CD4-positive, alpha-beta T cell (primary cell): ENCODE results near the gene TTYH3. TPM values are rescaled to one million over a fixed set of nuclear protein-coding genes. Genes with fewer than 3 reads are reported as not detected.
A peak's percentile ranks its signal among the peaks of the same experiment; 100 is the strongest.

Source experiments
- ATAC-seq: fragments of 200-7000 bp; cut with Tn5 transposase; one replicate; pipeline ENCODE4 v1.10.0; 2022; ENCODE audit warnings: mild to moderate bottlenecking; ENCODE audit not compliant: poor library complexity
- CTCF ChIA-PET: fragments of 350-600 bp; sonication (Branson Sonifier 250); formaldehyde crosslinking; loops from one replicate; lab custom pipeline; 2021; ENCODE audit warnings: antibody characterized with exemption, inconsistent platforms; lab: Charles Lee
- POLR2A ChIA-PET: fragments of 350-600 bp; sonication (Branson Sonifier 250); formaldehyde crosslinking; loops from one replicate; lab custom pipeline; 2021; ENCODE audit warnings: antibody characterized with exemption, inconsistent platforms; lab: Charles Lee
- DNase-seq, 14 experiments: peaks; one replicate each; pipeline ENCODE4 v3.0.0-alpha.2; 2013 to 2020; ENCODE audit warnings: mixed read lengths in 2 of 14
- H3K27ac ChIP-seq, 2 donors: one replicate each; pipeline versions ENCODE4 v1.5.1 to v1.7.0; 2013; ENCODE audit warnings: low read length in 2 of 2, low read depth in 1 of 2, mild to moderate bottlenecking in 1 of 2
- H3K27me3 ChIP-seq, 2 experiments: 1 replicate in 1 of 2; 2 replicates in 1 of 2; pipeline versions ENCODE4 v1.6.1 to v1.7.0; 2013; ENCODE audit warnings: low read length in 2 of 2, control low read depth in 1 of 2, mild to moderate bottlenecking in 1 of 2, moderate library complexity in 1 of 2; ENCODE audit not compliant: insufficient read depth in 2 of 2, control insufficient read depth in 1 of 2
- H3K36me3 ChIP-seq: one replicate; pipeline ENCODE4 v1.6.1; 2013; ENCODE audit warnings: low read length, control low read depth; ENCODE audit not compliant: insufficient read depth
- H3K4me1 ChIP-seq: one replicate; pipeline ENCODE4 v1.6.1; 2013; ENCODE audit warnings: low read length, control low read depth; ENCODE audit not compliant: insufficient read depth
- H3K4me3 ChIP-seq: one replicate; pipeline ENCODE4 v1.5.1; 2013; ENCODE audit warnings: mild to moderate bottlenecking, low read length, moderate library complexity
- H3K9me3 ChIP-seq, 2 experiments: 1 replicate in 1 of 2; 2 replicates in 1 of 2; pipeline versions ENCODE4 v1.6.1 to v1.7.0; 2013; ENCODE audit warnings: low read length in 2 of 2, mild to moderate bottlenecking in 2 of 2, control low read depth in 1 of 2, moderate library complexity in 1 of 2; ENCODE audit not compliant: control insufficient read depth in 1 of 2, insufficient read depth in 1 of 2
- H3K27ac Mint-ChIP-seq: one replicate; pipeline ENCODE4 v1.8.0; 2020; ENCODE audit warnings: mixed read lengths
- H3K27me3 Mint-ChIP-seq: one replicate; pipeline ENCODE4 v1.8.0; 2021; ENCODE audit warnings: mixed read lengths
- H3K36me3 Mint-ChIP-seq: one replicate; pipeline ENCODE4 v1.8.0; 2021; ENCODE audit warnings: low read depth, mixed read lengths
- H3K4me1 Mint-ChIP-seq: one replicate; pipeline ENCODE4 v1.8.0; 2021; ENCODE audit warnings: low read depth, mixed read lengths
- H3K4me3 Mint-ChIP-seq: one replicate; pipeline ENCODE4 v1.8.0; 2020; ENCODE audit warnings: mild to moderate bottlenecking, mixed read lengths
- H3K9me3 Mint-ChIP-seq: one replicate; pipeline ENCODE4 v1.8.0; 2020; ENCODE audit warnings: mixed read lengths
- intact Hi-C, 2 experiments: fragments of 100-400 bp; cut with DNase I in 1 of 2; cut with micrococcal nuclease in 1 of 2; formaldehyde crosslinking; loops; one replicate each; pipeline versions ENCODE4 v1.15.1 to v1.9.0; 2023 to 2025; cut with DNase I, micrococcal nuclease
- total RNA-seq, 174 experiments: library from RNA in 2 of 174; stranded (reverse) in 2 of 174; gene quantifications; one replicate each; pipeline ENCODE4 v1.2.3 and lab custom pipeline; 2021 to 2026
- TF ChIP-seq, protein P1 (sequence below): fragments of 200-600 bp; IDR thresholded peaks from one replicate; pipeline ENCODE4 v1.8.0; 2022; ENCODE audit warnings: antibody characterized with exemption, mild to moderate bottlenecking

Gene TTYH3
- total RNA-seq, 2 experiments from 2014 or later: 7.9 to 9.3 TPM

DNA sequence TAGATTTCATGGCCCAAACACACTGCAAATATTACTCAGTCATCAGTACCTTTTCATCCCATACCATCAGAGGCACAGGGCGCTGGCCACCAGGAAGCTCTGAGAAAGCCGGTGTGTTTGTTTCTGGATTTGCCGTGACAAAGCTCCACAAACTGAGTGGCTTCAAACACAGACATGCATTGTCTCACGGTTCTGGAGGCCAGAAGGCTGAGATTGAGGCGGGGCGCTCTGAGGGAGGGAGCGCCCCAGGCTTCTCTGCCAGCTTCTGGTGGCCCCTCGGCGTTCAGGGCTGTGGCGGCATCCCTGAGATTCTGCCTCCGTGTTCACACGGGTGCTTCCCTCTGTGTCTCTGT is 3.7 kb upstream of the TTYH3 start:
- Mint-ChIP-seq H3K36me3 (no peaks in the 10 kb centered on the region), H3K9me3 (no peaks in the 10 kb centered on the region), H3K4me1 (peaks cover 9% of the 10 kb centered on the region), H3K4me3 (no peak overlapping the region), H3K27ac (no peak overlapping the region), H3K27me3 (no peaks in the 10 kb centered on the region)
- Histone ChIP-seq H3K27ac (no peak overlapping the region), H3K4me1 (peaks cover 17% of the 10 kb centered on the region), H3K36me3 (no peaks in the 10 kb centered on the region), H3K9me3 (no peaks in the 10 kb centered on the region), H3K27me3 (no peaks in the 10 kb centered on the region), H3K4me3 (no peak overlapping the region)
- no peak for DNase-seq
- ChIA-PET CTCF (no interaction called here), POLR2A (no interaction called here)
- intact Hi-C loops: no loop called here
- ATAC-seq: no peak
- TF ChIP-seq, protein P1, sequence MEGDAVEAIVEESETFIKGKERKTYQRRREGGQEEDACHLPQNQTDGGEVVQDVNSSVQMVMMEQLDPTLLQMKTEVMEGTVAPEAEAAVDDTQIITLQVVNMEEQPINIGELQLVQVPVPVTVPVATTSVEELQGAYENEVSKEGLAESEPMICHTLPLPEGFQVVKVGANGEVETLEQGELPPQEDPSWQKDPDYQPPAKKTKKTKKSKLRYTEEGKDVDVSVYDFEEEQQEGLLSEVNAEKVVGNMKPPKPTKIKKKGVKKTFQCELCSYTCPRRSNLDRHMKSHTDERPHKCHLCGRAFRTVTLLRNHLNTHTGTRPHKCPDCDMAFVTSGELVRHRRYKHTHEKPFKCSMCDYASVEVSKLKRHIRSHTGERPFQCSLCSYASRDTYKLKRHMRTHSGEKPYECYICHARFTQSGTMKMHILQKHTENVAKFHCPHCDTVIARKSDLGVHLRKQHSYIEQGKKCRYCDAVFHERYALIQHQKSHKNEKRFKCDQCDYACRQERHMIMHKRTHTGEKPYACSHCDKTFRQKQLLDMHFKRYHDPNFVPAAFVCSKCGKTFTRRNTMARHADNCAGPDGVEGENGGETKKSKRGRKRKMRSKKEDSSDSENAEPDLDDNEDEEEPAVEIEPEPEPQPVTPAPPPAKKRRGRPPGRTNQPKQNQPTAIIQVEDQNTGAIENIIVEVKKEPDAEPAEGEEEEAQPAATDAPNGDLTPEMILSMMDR: no peak

DNA sequence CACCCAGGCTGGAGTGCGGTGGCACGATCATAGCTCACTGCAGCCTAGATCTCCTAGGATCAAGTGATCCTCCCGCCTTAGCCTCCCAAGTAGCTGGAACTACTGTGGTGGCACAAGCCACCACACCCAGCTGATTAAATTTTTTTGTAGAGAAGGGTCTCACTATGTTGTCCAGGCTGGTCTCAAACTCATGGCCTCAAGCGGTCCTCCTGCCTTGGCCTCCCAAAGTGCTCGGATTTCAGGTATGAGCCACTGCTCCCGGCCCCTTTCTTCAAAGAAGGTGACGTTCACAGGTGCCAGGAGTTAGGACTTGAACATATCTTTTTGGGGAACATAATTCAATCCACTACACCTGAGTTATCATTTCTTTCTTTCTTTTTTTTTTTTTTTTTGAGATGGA is 2.9 kb upstream of the TTYH3 start:
- no peaks in the 10 kb centered on the region for H3K9me3 Mint-ChIP-seq
- no peaks in the 10 kb centered on the region for H3K27me3 Mint-ChIP-seq
- H3K4me1 Mint-ChIP-seq: peaks cover 17% of the 10 kb centered on the region
- CTCF ChIA-PET: no interaction called here
- intact Hi-C loops: no loop called here
- H3K4me3 Mint-ChIP-seq: no peak overlapping the region
- no peaks in the 10 kb centered on the region for H3K36me3 ChIP-seq
- H3K9me3 ChIP-seq: no peaks in the 10 kb centered on the region
- no peaks in the 10 kb centered on the region for H3K36me3 Mint-ChIP-seq
- POLR2A ChIA-PET: no interaction called here
- H3K4me1 ChIP-seq: peaks cover 25% of the 10 kb centered on the region
- no peaks in the 10 kb centered on the region for H3K27me3 ChIP-seq
- no peak overlapping the region for H3K27ac Mint-ChIP-seq
- no peak for ATAC-seq
- DNase-seq: no peak
- H3K4me3 ChIP-seq: no peak overlapping the region
- TF ChIP-seq, protein P1: no peak
- H3K27ac ChIP-seq: no peak overlapping the region

DNA sequence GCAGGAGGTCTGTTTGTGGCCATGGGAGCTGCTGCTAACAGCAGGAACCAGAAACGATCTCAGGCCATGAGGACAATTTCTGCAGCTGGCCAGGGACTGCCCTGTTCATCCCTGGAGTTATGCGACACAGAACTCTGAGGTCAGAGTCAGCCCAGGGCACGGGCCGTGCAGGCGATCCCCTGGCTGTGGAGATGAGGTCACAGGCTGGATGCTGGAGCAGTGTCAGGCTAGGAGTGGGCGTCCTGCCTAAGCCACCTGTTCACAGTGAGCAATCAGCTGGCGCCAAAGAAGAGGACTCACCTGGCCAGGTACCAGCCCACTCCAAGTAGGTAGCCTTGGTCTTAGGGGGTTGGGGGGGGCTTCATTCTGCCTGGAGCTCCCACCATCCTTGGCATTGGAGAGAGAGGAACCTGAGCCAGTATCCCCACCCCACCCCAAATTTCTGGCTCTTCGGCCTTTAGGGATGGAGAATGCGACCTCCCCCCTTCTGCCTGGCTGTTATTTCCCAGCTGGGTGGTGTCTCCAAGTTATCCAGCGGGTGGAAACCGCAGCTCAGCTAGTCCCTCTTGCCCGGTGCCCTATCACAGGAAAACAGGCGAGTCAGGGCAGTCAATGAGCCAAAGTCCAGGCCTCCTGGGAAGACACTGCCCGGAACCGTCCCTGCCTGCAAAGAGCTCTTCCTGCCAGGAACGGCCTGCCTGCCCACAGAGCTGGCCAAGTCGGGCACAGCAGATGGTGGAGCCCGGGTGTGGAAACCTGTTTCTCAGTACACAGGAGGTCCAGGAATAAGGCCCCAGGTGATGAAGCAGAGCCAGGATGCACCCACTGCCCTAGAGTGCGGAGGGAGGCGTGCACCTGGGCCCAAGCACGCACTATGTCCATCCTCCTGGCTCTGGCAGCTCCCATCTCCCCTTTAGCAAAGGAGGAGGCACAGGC is 1.8 kb upstream of the TTYH3 start:
- H3K27me3 Mint-ChIP-seq: no peaks in the 10 kb centered on the region
- H3K9me3 ChIP-seq: no peaks in the 10 kb centered on the region
- no peaks in the 10 kb centered on the region for H3K36me3 Mint-ChIP-seq
- TF ChIP-seq, protein P1: no peak
- peaks cover 20% of the 10 kb centered on the region for H3K4me1 Mint-ChIP-seq
- CTCF ChIA-PET: no interaction called here
- POLR2A ChIA-PET: interaction anchor here (1.3 kb wide), 1 partner anchor 71 kb away, joined by 5 read pairs; the partner anchor contains the start of gene IQCE
- H3K4me3 ChIP-seq: no peak overlapping the region
- no peak overlapping the region for H3K4me3 Mint-ChIP-seq
- ATAC-seq (no peak), DNase-seq (peak in 1 of 14 experiments; percentile 31)
- peaks cover 31% of the 10 kb centered on the region for H3K4me1 ChIP-seq
- H3K27me3 ChIP-seq: no peaks in the 10 kb centered on the region
- no peaks in the 10 kb centered on the region for H3K36me3 ChIP-seq
- no peak overlapping the region for H3K27ac Mint-ChIP-seq
- no peaks in the 10 kb centered on the region for H3K9me3 Mint-ChIP-seq
- intact Hi-C loops: loop anchor here in 1 of 2 experiments (2.0 to 5.0 kb wide), 4 partner anchors 108 to 1173 kb away; partner anchors contain the start of gene MICALL2
- H3K27ac ChIP-seq: no peak overlapping the region
